Esophagus muscularis mucosa (tissue), 4 donors: ENCODE results near the gene PPIP5K1. TPM values are rescaled to one million over a fixed set of nuclear protein-coding genes. Genes with fewer than 3 reads are reported as not detected.
A peak's percentile ranks its signal among the peaks of the same experiment; 100 is the strongest.

Source experiments
- DNase-seq: peaks from one replicate; pipeline ENCODE4 v3.0.0-alpha.2; 2017; ENCODE audit errors: extremely low spot score
- H3K27ac ChIP-seq, 4 donors: fragments of 200-600 bp; sonication (generic); replicated peaks in 1 of 4; 1 replicate in 3 of 4; 2 replicates in 1 of 4; pipeline ENCODE4 v1.5.1; 2016 to 2019; ENCODE audit warnings: mild to moderate bottlenecking in 1 of 4
- H3K27me3 ChIP-seq, 4 donors: fragments of 200-600 bp; sonication (generic); one replicate each; pipeline versions ENCODE4 v1.5.1 to v1.6.0; 2016 to 2019
- H3K36me3 ChIP-seq, 4 donors: fragments of 200-600 bp; sonication (generic); one replicate each; pipeline ENCODE4 v1.5.1; 2016 to 2019
- H3K4me1 ChIP-seq, 4 donors: fragments of 200-600 bp; sonication (generic); one replicate each; pipeline ENCODE4 v1.5.1; 2016 to 2019
- H3K4me3 ChIP-seq, 4 donors: fragments of 200-600 bp; sonication (generic); 1 replicate in 2 of 4; 2 replicates in 2 of 4; pipeline ENCODE4 v1.5.1; 2016 to 2019; ENCODE audit warnings: mild to moderate bottlenecking in 4 of 4, moderate library complexity in 1 of 4
- H3K9me3 ChIP-seq, 4 donors: fragments of 200-600 bp; sonication (generic); 1 replicate in 3 of 4; 2 replicates in 1 of 4; pipeline ENCODE4 v1.5.1; 2016 to 2019
- EP300 ChIP-seq: sonication (generic); formaldehyde crosslinking; IDR thresholded peaks from one replicate; pipeline ENCODE4 v1.6.1; 2017; ENCODE audit warnings: antibody characterized with exemption
- POLR2A ChIP-seq: fragments of 450-650 bp; IDR thresholded peaks from one replicate; pipeline ENCODE4 v1.6.1; 2017; ENCODE audit warnings: antibody characterized with exemption, moderate library complexity, mild to moderate bottlenecking, low read depth
- POLR2AphosphoS5 ChIP-seq, 2 donors: sonication (generic); formaldehyde crosslinking; IDR thresholded peaks; one replicate each; pipeline ENCODE4 v1.6.1; 2017; ENCODE audit warnings: antibody characterized with exemption in 2 of 2
- WGBS: methylation state at CpG from one replicate; pipeline ENCODE4 v1.1.5; 2018; 5-methylcytosine and 5-hydroxymethylcytosine counted together
- intact Hi-C: fragments of 100-400 bp; cut with DNase I; formaldehyde crosslinking; loops from one replicate; pipeline ENCODE4 v1.15.1; 2023
- total RNA-seq, 4 donors: library from RNA; depleted of rRNA; stranded (reverse); fragments of >200 nt; gene quantifications; one replicate each; pipeline versions ENCODE4 v1.1.0 to v1.2.1, GENCODE V29; 2016
- TF ChIP-seq, protein P1 (sequence below), 3 experiments: fragments of 200-600 bp in 2 of 3; fragments of 450-650 bp in 1 of 3; sonication (generic) in 2 of 3; IDR thresholded peaks; one replicate each; pipeline ENCODE4 v1.5.1; 2017 to 2019; ENCODE audit warnings: antibody characterized with exemption in 3 of 3, mild to moderate bottlenecking in 2 of 3, moderate library complexity in 1 of 3

The PPIP5K1 gene
- total RNA-seq, 4 donors from 2014 or later: 9.8 to 73.4 (median 23.3) TPM

DNA sequence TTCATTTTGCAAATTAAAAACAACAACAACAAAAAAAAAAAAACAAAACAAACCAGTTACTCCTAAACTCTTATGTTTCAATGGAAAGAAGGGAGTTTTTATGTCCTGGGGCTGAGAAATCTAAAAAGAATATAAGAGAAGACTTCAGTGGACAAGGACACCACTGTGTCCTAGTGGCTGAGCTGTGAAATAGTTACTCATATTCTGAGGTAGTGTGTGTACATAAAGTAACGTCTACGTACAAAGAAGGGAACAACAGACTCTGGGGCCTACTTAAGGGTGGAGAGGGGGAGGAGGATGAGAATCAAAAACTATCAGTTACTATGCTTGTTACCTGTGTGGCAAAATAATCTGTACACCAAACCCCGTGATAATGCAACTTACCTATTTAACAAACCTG, 91.0 kb downstream of the PPIP5K1 start:
- Histone ChIP-seq H3K4me3 (no peak overlapping the region), H3K27me3 (no peaks in the 10 kb centered on the region), H3K4me1 (no peaks in the 10 kb centered on the region), H3K9me3 (no peaks in the 10 kb centered on the region), H3K36me3 (peaks cover 0 to 3% (median 0%) of the 10 kb centered on the region in 4 donors), H3K27ac (no peak overlapping the region)
- TF ChIP-seq POLR2AphosphoS5 (IDR thresholded peaks at IDR 0.05) (no peak), EP300 (no peak), POLR2A (no peak)
- TF ChIP-seq, protein P1, sequence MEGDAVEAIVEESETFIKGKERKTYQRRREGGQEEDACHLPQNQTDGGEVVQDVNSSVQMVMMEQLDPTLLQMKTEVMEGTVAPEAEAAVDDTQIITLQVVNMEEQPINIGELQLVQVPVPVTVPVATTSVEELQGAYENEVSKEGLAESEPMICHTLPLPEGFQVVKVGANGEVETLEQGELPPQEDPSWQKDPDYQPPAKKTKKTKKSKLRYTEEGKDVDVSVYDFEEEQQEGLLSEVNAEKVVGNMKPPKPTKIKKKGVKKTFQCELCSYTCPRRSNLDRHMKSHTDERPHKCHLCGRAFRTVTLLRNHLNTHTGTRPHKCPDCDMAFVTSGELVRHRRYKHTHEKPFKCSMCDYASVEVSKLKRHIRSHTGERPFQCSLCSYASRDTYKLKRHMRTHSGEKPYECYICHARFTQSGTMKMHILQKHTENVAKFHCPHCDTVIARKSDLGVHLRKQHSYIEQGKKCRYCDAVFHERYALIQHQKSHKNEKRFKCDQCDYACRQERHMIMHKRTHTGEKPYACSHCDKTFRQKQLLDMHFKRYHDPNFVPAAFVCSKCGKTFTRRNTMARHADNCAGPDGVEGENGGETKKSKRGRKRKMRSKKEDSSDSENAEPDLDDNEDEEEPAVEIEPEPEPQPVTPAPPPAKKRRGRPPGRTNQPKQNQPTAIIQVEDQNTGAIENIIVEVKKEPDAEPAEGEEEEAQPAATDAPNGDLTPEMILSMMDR (IDR thresholded peaks at IDR 0.05): no peak
- intact Hi-C loops: no loop called here
- no peak for DNase-seq
- 68% methylated on average over 3 of the region's 3 CpGs for WGBS

DNA sequence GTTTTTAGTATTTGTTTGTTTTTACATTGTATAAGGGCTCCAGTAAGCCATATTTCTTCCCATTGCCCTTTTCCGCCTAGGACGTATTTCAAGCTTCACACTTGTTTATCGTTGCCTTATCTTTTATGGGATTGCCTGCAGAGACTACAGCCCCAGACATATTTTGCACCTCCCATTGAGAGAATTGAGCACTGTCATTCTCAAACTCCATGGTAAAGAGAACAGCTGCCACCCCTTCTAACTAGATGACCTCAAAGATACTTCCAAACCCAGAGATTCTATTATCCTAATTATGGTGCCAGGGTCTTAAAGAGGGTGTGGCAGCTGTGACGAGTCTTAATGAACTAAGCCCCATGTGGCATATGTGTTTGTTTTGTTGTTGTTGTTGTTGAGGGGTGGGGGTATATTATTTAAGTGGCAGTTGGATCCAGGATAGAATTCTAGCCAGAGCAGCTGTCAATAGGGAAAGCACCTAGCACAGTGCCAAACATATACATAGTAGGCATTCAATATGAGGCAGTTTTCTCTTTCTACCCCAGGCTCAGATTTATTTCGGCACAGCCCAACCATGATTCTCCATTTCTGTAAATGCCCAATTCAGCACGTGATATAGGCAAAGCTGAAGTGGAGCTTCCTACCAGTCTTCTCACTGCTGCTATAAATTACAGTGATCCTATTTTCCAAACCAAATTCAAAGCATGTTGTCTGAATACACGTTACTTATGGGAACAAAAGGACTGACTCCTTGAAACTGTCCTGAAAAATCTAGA, 96.1 kb downstream of the PPIP5K1 start:
- Histone ChIP-seq H3K36me3 (peaks cover 0 to 18% (median 12%) of the 10 kb centered on the region in 4 donors), H3K27me3 (no peaks in the 10 kb centered on the region), H3K9me3 (no peaks in the 10 kb centered on the region), H3K27ac (peak overlapping the region; percentile 79 to 92 (median 90)), H3K4me1 (peaks cover 24 to 42% (median 28%) of the 10 kb centered on the region in 4 donors), H3K4me3 (peak overlapping the region; percentile 70 to 98 (median 86))
- 69% methylated on average over 7 of the region's 7 CpGs for WGBS
- TF ChIP-seq, protein P1 (IDR thresholded peaks at IDR 0.05): no peak
- TF ChIP-seq POLR2A: no peak
- TF ChIP-seq EP300: no peak
- no peak for TF ChIP-seq POLR2AphosphoS5 (IDR thresholded peaks at IDR 0.05)
- no peak for DNase-seq
- intact Hi-C loops: no loop called here

DNA sequence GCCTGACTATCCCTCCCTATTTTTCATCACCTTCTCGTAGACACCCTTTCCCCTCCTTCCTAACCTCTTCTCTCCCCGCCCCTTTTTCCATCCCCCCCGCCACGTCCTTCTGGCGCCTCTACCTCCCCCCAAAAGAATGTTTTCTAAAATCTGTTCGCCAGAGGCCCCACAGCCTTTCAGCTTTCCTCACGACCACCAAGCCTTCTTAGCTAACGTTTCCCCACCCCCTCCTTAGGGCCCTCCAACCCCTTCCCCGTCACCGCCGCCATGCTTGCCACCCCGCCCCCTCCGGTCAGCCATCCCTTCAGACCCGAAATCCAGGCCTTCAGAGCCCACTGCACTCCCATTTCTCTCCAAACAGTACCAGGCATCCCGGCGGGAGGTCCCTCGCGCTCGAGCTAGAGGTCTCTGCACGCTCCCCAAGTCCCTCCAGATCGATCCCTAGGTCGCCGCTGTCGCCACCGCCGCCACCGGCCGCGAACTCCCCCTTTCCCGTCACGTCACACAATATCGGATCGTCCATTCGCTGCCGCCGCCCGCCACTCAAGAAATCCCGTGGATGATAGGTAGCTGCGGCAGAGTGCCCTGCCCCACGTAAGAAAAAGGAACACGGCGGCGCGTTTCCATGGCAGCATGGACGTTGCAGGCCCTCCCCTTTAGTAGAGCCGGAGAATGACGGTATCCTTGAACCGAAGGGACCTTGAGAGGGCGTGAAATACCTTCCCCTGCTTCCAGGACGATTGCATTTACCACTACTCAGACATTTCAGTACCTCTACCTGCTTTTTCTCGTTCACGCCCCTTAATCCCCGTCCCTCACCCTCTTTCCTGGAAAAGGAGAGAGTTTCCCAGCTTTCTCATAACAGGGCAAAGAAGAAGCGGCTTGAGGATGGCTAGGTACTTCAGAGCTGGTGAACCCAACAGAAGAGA, 97.1 kb downstream of the PPIP5K1 start, which contains the start of gene TP53BP1:
Gene TP53BP1, minus strand, starts transcription at position 484 of the 929 bp plus-strand sequence. Its CDS starts 113 bp downstream, at position 371.
- Histone ChIP-seq H3K36me3 (peaks cover 0 to 26% (median 17%) of the 10 kb centered on the region in 4 donors), H3K27ac (peak within 1 kb of the TSS; percentile 79 to 92 (median 90)), H3K4me1 (peaks cover 24 to 48% (median 28%) of the 10 kb centered on the region in 4 donors), H3K9me3 (no peaks in the 10 kb centered on the region), H3K27me3 (no peaks in the 10 kb centered on the region), H3K4me3 (peak within 1 kb of the TSS; percentile 70 to 98 (median 86))
- peak; percentile 99 for DNase-seq
- intact Hi-C loops: no loop called here
- TF ChIP-seq POLR2A: peak; percentile 7
- peak; percentile 76 for TF ChIP-seq POLR2AphosphoS5 (IDR thresholded peaks at IDR 0.05)
- TF ChIP-seq EP300: no peak
- TF ChIP-seq, protein P1 (IDR thresholded peaks at IDR 0.05): peak in 1 of 3 experiments; percentile 14
- WGBS: 1% methylated on average over 40 of the region's 54 CpGs

DNA sequence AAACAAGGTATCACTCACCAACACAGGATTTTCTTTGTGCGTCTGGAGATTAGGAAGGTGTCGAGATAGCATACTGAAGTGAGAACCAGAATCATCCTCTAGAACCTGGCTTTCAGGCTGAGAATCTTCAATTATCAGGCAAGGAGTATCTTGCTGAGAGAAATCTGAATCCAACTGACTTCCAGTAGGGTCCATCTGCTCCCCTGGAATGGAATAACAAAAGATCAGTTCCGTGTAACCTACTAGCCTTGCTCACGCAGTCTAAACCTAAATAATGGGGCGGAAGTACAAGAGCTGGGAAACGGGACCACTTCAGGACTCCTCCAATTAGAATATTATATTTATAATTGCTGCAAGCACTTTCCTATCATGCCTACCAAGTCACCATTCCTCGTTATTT, 97.7 kb downstream of the PPIP5K1 start:
- peak overlapping the region; percentile 70 to 98 (median 86) for H3K4me3 ChIP-seq
- H3K27ac ChIP-seq: peak overlapping the region; percentile 79 to 92 (median 90)
- intact Hi-C loops: no loop called here
- H3K9me3 ChIP-seq: no peaks in the 10 kb centered on the region
- TF ChIP-seq POLR2AphosphoS5 (IDR thresholded peaks at IDR 0.05) (no peak), POLR2A (no peak), EP300 (no peak)
- TF ChIP-seq, protein P1 (IDR thresholded peaks at IDR 0.05): no peak
- WGBS: 9% methylated on average over 7 of the region's 7 CpGs
- H3K36me3 ChIP-seq: peaks cover 0 to 33% (median 22%) of the 10 kb centered on the region in 4 donors
- no peak for DNase-seq
- no peaks in the 10 kb centered on the region for H3K27me3 ChIP-seq
- peaks cover 24 to 48% (median 28%) of the 10 kb centered on the region in 4 donors for H3K4me1 ChIP-seq
